ENCODE data around the gene MAD1L1. TPM values are rescaled to one million over a fixed set of nuclear protein-coding genes. Genes with fewer than 3 reads are reported as not detected.

MAD1L1 gene
- total and polyA plus RNA-seq, 2 of the 4 experiments (the other 2 are of a cell fraction), result 29.0 to 40.9 TPM

- Histone ChIP-seq H3K4me1 (ENCODE audit: control insufficient read depth, insufficient read depth, low read length) (no peaks in the 10 kb centered on the region), H2BK5ac (ENCODE audit: low read depth, low read length, poor library complexity, severe bottlenecking) (no peak overlapping the region), H3K36me3 (ENCODE audit: control insufficient read depth, insufficient read depth, low read length) (no peaks in the 10 kb centered on the region), H4K5ac (ENCODE audit: low read depth, low read length) (no peak overlapping the region), H3K4me2 (ENCODE audit: low read depth, low read length) (no peak overlapping the region), H3K23ac (ENCODE audit: low read depth, low read length) (no peak overlapping the region), H3K56ac (ENCODE audit: extremely low read depth, insufficient read depth, low read length) (no peak overlapping the region), H3K18ac (ENCODE audit: low read depth, low read length) (no peak overlapping the region), H3K4ac (ENCODE audit: low read depth, low read length) (no peak overlapping the region), H2BK120ac (ENCODE audit: low read depth, low read length) (no peak overlapping the region), H2AK9ac (replicated peaks; ENCODE audit: low read depth, low read length, poor library complexity) (no peak overlapping the region), H2BK15ac (ENCODE audit: low read depth, low read length) (no peak overlapping the region), H2BK20ac (ENCODE audit: low read depth, low read length) (no peak overlapping the region), H3K79me1 (ENCODE audit: low read depth in 1 of 2, low read length in 2 of 2) (no peaks in the 10 kb centered on the region), H3K14ac (replicated peaks; ENCODE audit: low read depth, low read length) (no peak overlapping the region), H3K9ac (ENCODE audit: low read depth, low read length) (no peak overlapping the region), H3K9me3 (ENCODE audit: control insufficient read depth, insufficient read depth, low read length) (peaks cover 8% of the 10 kb centered on the region), H4K91ac (ENCODE audit: insufficient read depth, low read depth, low read length) (no peak overlapping the region), H3K4me3 (ENCODE audit: insufficient read depth, low read depth, low read length) (no peak overlapping the region), H4K8ac (ENCODE audit: low read depth in 2 of 2, low read length in 2 of 2) (no peak overlapping the region), H4K20me1 (ENCODE audit: insufficient read depth, low read length) (no peaks in the 10 kb centered on the region), H3K27ac (ENCODE audit: insufficient read depth, low read length) (no peak overlapping the region), H3K9me1 (ENCODE audit: insufficient read depth, low read length) (no peaks in the 10 kb centered on the region), H2AFZ (replicated peaks; ENCODE audit: low read length, poor library complexity) (no peak overlapping the region), H2AK5ac (ENCODE audit: low read depth, low read length) (no peak overlapping the region), H3K27me3 (ENCODE audit: control insufficient read depth, insufficient read depth, low read length) (no peaks in the 10 kb centered on the region; the same call in 1 of the 2 replicates)
- DNase-seq (no peak), ATAC-seq (ENCODE audit: low read depth) (no peak)
- ChIA-PET POLR2A (ENCODE audit: unreplicated experiment) (no interaction called here), CTCF (no interaction called here)
- dilution Hi-C loops (cut with HindIII; ENCODE audit: low sequenced_read_pairs, unreplicated experiment) (no loop called here), intact Hi-C loops (cut with micrococcal nuclease) (no loop called here), in situ Hi-C loops (cut with MboI; ENCODE audit: low sequenced_read_pairs) (no loop called here)
- TF ChIP-seq MAFK (IDR thresholded peaks at IDR 0.05; ENCODE audit: low read depth, low read length) (no peak), NFE2L2 (IDR thresholded peaks at IDR 0.05; ENCODE audit: low read depth, low read length) (no peak), CEBPB (IDR thresholded peaks at IDR 0.05; ENCODE audit: low read depth, low read length) (no peak), POLR2A (IDR thresholded peaks at IDR 0.05; ENCODE audit: low read depth, low read length) (no peak), FOS (IDR thresholded peaks at IDR 0.05; ENCODE audit: low read depth, low read length) (no peak), RFX5 (IDR thresholded peaks at IDR 0.05; ENCODE audit: low read depth, low read length) (no peak), MXI1 (IDR thresholded peaks at IDR 0.05; ENCODE audit: borderline replicate concordance, low read depth, low read length) (no peak), SMC3 (IDR thresholded peaks at IDR 0.05; ENCODE audit: low read depth, low read length) (no peak), CTCF (conservative IDR thresholded peaks at IDR 0.05; ENCODE audit: low read depth, low read length) (no peak), ELK1 (IDR thresholded peaks at IDR 0.05; ENCODE audit: borderline replicate concordance, low read depth, low read length) (no peak), RAD21 (IDR thresholded peaks at IDR 0.05; ENCODE audit: low read length) (no peak), BHLHE40 (IDR thresholded peaks at IDR 0.05; ENCODE audit: low read depth, low read length) (no peak), MAZ (IDR thresholded peaks at IDR 0.05; ENCODE audit: borderline replicate concordance, low read depth, low read length) (no peak), USF2 (IDR thresholded peaks at IDR 0.05; ENCODE audit: low read depth, low read length) (no peak)
- 88% methylated on average over 11 of the region's 18 CpGs; no CpG with 5 or more reads in 1 of the 2 experiments for WGBS, 2 experiments (ENCODE audit: extremely low coverage in 2 of 2, insufficient read length in 1 of 2)
- no TSS peak for BruUV-seq (replicated peaks)
Observed at GRCh38 chr7:1787681-1788235, 445.0 kb downstream of the MAD1L1 start.
